SIG-M5 (cell line): ENCODE measurements around the gene SRPK3.

ENCODE experiments used
- DNase-seq: peaks from one replicate; lab custom pipeline; 2025; lab: John Stamatoyannopoulos, UW

The SRPK3 gene

DNA sequence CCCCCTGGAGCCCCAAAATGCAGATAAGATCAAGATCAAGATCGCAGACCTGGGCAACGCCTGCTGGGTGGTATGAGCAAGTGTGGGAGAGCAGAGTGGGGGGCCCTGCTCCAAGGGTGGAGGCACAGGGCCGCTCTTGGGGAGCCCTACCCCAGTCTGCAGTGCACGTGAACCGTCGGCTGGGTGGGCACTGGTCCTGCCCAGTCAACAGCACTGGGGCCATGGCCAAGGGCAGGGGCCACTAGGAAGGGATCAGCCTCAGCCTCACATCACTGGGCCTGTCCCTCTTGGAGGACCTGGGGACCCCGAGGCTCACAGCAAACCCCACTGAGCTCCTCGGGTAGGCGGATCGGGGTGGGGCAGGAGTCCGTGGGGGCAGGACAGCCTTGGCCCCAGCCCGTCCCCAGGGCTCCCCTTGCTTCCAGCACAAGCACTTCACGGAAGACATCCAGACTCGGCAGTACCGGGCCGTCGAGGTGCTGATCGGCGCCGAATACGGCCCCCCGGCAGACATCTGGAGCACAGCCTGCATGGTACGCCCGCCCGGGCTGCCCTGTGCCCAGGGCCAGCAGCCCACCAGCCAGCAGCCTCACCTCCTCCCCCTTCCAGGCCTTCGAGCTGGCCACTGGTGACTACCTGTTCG, 3.6 kb downstream of the SRPK3 start:
- DNase-seq: no peak

DNA sequence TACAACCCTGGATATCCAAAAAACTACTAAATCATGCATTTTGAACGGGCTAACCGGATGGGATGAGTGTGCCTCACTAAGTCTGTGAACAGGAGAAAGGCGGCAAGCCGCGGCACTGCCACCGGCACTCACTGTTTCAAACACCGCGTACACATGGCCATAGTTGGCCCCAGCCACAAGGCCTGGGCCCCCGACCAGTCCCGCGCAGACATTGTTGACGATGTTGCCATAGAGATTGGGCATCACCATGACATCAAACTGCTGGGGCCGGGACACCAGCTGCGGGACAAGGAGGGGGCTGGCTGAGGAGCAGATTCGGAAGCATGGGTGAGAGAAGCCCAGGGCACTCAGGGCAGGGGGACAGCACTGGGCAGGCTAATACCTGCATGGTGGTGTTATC, 5.8 kb downstream of the SRPK3 start:
- DNase-seq: no peak

DNA sequence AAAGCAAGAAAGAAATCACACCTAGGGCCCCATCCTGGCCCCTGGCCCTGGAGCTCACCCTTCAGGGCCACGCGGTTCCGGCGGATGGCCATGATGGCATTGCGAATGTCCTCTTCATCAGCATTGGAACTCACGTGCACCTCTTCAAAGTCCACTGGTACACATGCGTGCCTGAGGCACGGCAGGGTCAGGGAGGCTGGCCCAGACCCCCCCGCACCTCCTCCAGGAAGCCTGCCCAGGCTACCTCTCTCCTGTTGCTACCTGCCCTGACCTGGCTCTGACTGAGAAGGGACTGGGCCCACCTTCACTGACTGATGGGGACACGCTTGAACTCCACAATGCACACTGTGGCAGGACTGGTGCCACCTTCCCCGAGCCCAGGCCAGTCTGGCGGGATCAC, 8.8 kb downstream of the SRPK3 start:
- DNase-seq: no peak

DNA sequence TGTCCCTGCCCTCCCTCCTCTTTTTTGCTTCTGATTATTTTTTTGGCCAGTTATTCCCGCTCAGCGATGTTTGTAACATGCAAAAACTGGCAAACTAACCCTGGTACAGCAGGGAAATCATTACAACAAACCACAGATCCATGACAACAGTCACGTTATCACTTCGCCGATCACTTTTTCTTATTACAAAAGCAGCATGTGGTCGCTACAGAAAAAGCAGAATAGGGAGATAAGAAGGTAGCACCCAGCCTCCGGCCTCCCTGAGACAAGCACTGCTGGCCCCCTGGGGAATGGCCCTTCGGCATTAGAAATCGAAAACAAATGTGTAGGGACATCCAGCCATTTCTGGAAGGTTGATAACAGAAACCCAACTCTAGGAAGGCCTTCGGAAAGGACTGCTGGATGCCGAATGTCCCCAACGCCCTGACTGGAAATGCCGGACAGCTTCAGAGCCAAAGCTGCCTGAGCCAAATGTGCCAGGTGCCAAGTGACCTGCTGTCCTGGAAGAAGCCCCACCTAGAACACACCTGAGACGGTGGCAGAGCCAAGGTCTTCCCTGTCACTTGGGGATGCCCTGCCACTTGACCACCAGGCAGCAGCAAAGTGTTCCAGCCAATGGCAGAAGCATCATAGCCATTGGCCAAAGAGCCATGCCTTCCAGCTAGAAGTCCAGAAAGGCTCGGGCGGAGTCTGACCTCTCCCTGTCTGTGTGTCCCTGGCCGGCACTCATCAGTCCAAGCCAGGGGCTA, 10.4 kb downstream of the SRPK3 start:
- no peak for DNase-seq

DNA sequence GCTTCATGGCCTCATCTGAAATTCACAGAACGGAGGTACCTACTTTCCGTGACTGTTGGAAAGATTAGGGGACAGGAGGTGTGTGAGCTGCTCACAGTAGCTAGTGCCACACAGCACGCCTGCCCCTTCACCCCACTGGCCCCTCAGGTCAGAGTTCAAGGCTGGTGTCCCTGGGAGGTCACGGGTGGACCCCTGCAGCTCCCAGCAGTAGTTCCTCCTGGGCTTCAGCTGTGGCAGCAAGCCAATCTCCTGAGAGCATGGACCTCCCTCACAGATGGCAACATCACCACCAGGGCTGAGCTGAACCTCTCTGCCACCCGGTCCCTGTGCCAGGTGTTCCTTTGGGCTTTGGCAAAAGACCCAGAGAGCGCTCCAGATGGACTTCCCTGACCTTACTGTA, 11.5 kb downstream of the SRPK3 start:
- DNase-seq: no peak

DNA sequence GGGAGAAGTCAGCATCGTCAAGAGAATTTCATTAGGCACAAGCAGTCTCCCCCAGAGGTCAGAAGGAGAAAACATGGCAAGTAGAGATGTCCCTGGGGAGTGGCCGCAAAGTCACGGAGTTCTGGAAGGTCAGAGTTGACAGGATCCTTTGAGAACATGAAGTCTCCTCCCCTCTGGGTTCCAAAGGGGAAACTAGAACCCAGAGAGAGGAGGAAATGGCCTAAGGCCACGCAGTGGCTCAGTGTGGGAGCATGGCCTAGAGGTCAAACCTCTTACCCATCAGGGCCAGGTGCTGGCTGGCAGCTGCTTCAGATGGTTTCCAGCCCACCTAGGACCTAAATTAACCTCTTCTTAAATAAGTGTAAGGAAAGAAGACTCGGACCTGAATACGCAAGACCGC, 12.4 kb downstream of the SRPK3 start:
- DNase-seq: no peak

DNA sequence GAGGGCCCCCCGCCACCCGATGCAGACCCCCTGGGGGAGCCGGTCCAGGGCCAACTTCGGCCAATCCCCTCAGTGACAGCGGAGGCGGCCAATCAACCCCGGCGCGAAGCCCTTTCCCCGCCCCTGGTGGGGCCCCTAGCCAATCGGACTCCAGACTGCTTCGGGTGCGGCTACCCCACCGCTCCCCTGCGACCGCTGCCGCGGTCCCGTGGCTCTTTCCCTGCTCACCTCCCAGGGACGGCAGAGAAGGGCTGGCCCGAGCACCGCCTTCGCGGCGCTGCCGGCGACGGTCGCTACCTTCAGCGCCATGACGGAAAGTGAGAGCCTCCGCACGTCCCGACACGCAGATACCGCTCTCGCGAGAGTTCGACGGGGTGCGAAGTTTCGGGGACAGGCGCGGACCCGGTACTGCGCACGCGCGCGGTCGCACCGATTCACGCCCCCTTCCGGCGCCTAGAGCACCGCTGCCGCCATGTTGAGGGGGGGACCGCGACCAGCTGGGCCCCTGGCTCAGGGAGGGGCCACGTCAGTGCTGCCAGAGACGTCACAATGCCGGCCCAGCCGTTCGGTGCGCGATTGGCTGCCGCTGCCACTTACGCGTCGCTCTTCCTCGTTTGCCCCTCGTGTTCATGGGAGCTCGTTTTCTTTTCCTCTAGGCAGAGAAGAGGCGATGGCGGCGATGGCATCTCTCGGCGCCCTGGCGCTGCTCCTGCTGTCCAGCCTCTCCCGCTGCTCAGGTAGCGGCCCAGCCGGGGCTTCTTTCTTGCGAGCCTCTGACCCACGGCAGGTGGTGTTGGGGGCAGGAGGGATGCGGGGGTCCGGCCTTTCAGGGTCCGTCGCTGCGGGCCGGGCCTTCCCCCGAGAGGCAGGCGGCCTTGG, 13.4 kb downstream of the SRPK3 start, which contains the start of the genes IDH3G and SSR4:
Gene IDH3G, minus strand, starts transcription at position 358 of the 879 bp plus-strand sequence. Its CDS starts 49 bp downstream, at position 309.
Gene SSR4, plus strand, starts transcription at position 651 of the 879 bp plus-strand sequence. Its CDS starts 20 bp downstream, at position 671.
- peak; percentile 73 for DNase-seq

DNA sequence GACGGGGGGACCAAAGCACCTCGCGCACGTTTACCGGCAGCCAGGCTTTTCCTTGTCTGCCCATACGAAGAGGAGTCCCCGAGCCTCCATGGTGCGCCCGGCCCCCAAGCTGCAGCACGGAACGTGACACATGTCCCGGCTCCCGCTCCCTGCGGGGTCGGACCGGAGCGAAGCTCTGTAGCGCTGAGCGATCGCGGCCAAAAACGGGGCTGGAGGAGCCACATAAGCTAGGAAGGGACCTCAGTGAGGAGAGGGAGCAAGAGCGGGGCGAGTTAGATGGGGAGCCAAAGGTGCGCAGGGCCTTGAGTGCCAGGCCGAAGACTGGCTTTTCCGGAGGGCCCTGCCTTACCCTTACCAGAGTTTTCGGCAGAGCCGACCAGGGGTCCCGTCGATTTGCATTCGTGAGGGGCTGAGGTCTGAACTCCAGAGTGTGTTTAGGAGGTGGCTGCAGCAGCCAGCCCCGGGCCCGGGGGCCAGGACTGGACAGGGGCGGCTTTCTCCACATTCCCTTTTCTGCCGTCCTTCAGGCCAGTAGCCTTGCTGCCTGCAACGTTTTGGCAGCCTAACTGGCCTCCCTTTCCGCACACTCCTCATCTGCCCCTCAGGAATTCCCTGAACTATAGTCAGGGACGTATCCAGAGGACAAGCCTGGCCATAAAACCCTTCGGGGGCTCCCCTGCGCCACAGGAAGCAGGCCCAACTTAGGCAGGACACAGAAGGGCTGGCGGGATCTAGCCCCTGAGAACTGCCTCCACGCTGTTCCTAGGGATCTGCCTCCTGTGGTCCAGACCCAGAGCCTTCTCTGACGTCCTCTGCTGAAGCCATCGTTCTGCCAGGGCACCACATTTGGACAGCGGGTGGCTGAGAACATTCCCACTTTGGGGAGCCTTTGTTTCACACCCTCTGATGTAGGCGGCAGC, 14.3 kb downstream of the SRPK3 start:
- no peak for DNase-seq

DNA sequence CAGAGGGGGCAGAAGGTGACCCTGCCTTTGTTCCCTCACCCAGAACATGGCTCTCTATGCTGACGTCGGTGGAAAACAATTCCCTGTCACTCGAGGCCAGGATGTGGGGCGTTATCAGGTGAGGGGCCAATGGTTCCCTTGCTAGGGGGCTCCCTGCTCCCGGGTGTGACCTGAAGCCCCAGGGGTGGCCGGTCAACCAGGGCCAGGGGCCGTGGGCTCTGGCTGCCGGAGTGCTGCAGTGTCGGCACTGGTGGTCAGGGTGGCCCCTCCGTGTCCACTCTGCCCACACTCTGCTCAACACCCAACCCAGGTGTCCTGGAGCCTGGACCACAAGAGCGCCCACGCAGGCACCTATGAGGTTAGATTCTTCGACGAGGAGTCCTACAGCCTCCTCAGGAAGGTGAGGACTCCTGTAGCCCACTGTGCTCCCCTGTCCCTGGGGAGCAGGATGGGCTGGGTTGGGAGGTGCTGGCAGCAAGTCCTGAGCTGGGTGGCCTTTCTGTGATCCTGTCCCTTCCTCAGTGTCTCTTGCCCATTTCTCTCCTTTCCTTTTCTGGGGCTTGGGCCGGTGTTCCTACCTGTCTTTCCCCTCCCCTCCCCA, 16.7 kb downstream of the SRPK3 start:
- DNase-seq: no peak

DNA sequence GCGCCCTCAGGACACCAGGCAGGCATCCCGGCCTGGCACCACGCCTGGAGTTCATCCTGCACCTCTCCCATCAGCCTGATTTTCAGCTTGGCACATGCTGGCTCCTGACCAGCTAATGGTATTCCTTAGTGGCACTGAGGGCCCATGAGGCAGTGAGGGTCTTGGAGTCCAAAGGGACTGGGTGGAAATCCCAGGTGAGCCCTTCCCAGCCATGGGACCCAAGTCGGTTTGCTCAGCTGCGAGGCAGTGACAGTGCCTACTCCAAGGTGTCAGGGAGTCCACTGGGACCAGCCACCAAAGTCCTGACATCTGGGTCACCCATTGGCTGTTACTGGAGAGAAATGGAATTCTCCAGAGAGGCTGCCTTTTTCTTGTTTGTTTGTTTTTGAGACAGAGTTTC, 18.5 kb downstream of the SRPK3 start:
- no peak for DNase-seq

DNA sequence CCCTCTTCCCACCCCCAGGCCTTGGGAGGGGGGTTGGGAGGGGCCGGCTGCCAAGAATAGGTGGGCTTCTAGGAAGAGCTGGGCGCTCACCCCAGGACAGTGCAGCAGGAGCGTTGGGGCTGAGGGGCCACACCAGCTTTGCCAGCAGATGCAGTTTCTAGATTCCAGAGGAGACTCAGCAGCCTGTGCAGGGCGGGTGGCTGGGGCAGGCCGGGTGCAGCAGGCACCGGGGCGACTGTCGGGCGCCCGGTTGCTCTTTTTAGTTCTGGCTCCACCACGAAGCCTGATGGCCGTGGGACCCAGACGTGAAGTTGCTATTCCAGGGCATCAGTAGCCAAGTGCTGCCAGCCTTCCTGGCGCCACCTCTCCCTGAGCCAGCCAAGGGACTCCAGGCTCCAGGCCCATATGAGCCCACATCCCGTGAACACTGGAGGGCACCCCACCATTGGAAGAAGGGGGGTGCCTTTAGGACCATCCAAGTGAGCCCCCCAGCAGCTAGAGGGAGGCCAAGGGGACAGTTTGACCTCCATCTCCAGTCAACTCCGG, 19.4 kb downstream of the SRPK3 start:
- DNase-seq: no peak

DNA sequence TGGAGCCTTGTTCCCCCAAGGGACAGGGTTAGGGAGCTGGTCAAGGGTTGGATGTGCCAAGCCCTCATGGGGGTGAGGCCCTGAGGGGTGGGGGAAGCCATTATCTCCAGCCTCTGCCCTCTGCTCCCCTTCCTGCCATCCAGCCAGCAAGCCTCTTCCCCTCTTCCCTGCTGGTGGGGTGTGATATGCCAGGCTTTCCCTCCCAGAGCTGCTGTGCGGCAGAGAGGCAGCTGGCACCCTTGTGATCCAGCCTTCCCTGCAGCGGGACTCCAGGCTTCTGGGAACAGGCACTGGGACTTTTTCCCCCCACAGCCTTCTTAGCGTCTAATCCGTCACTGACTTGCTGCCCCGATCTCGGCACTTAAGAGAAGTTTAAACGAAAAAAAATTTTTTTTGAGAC, 19.9 kb downstream of the SRPK3 start:
- no peak for DNase-seq

DNA sequence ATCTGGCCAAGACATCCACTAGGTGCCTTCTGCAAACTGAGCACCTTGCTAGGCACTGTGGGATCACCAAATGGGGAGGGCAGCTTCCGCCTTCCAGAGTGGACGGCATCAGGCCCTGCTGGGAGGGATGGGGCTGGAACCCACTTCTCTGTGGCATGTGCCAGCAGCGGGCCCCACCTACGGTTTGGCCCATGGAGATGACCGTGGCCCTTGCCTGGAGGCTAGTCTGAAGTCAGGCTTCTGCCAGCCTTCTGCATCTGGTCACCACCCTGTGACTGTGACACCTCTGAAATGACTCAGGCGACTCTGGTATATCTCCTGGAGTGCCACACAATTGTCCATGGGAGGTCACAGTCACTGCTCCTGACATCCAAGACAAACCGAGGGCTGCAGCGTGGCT, 20.8 kb downstream of the SRPK3 start:
- DNase-seq: no peak

DNA sequence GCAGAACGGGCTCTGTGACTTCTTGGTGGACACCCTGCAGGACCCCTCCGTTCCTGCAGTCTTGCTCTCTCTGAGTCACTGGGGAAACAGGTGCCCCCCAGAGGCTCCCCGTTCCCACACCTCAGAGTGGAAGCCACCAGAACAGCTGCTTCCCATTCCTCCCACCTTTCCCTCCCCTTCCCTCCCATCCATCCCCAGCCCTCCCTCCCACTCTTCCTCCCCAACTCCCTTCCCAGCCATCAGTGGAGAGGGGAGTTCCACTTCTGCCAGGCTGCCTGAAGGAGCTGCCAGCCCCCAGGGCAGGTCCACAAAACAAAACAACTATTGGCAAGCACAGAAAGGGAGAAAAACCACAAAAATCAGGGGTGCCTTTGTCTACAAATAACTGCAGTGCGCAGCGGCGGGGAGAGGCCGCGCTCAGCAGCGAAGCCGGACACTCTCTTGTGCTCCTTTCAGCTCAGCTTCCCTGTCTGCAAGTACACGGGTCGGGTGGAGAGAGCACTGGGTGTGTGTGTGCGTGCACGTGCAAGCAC, 21.7 kb downstream of the SRPK3 start:
- no peak for DNase-seq

DNA sequence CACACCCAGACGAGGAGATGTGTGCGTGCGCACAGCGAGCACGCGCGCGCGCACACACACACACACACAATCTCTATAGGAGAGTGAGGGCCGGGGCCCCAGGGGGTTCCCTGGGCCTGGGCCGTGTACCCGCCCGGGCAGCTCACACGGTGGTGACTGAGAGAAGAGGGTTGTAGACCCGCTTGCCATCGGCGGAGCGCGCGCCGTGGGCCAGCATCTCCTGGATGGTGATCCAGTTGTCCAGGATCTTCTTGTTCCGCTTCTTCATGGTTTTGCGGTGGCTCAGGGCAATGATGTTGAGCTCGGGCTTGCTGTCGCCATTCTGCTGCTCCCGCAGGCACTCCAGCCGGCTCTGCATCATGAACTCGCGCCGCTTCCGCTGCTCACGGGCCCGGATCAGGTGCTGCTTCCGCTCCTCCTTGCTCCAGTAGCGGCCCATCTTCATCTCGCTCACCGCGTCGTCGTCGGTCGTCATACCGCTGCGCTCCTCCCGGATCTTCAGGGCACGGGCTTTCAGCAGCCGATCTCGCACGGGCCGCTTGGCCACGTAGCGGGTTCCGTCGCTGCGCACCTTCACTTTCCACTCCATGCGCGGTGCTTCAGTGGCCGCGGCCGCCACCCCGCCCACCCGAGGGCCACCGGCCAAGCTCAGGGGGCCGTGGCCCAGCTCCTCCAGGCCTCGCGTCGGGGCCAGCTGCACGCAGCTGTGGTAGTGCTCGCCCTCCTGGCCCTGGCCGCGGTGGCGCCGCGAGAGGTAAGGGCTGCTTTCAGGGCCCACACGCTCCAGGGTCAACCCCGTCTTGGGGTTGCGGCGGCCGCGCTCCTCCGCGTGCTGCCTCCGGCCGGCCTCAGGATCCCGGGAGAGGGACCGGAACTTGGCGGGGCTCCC, 22.6 kb downstream of the SRPK3 start:
- no peak for DNase-seq

DNA sequence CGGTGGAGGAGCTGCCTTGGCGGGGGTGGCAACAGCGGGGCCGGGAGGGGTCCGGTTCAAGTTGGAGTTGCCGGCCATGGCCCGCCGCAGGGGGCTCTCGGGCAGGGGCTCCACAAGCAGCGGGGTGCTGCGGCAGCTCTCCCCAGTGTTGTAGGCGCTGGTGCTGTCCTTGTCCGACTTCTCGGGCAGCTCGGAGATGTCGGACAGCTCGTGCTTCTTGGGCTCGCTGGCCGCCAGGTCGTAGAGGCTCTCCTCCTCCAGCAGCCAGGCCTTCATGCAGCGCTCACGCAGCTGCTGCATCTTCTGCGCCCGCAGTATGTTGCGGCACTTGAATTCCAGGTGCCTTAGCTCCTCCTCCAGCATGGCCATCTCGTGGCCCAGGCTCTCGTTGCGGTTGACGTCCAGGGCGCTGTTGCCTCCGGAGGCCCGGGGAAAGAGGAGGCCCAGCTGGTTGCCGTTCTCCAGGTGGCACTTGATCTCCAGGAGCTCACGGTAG, 23.3 kb downstream of the SRPK3 start:
- no peak for DNase-seq

DNA sequence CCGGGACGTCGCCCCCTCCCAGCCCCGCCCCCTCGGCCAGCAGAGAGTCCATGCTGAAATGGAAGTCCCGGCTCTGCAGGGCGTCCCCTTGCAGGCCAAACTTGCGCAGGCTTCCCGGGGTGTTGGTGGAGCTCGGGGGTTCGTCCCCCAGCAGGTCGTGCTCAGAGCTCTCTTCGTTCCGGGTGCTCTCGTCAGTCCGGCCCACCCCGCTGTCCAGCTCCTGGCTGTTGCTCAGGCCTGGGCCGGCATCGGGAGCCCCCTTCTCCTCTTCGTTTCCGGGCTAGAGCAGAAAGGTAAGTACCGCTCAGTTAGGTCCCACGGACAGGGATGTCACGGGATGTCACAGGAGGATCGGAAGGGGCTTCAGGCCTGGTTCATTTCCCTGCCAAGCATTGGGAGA, 23.8 kb downstream of the SRPK3 start:
- DNase-seq: no peak

DNA sequence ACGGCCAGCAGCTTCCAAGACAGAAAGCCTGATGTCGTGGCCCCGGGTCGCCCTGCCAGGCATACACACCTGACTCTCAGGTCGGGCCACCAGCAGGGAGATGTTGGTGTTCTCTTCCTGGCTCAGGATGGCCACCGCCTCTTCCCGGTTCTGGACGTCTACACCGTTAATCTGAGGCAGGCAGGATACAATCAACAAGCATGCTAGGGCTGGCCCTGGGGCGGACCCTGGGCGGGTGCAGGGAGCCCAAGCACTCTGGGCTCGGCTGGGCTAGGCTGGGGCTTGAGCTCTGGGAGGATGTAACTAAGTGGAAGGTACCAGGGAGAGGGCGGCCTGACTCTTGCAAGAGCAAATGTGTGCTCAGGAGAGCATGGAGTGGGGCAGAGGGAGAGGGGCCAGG, 24.6 kb downstream of the SRPK3 start:
- DNase-seq: no peak

DNA sequence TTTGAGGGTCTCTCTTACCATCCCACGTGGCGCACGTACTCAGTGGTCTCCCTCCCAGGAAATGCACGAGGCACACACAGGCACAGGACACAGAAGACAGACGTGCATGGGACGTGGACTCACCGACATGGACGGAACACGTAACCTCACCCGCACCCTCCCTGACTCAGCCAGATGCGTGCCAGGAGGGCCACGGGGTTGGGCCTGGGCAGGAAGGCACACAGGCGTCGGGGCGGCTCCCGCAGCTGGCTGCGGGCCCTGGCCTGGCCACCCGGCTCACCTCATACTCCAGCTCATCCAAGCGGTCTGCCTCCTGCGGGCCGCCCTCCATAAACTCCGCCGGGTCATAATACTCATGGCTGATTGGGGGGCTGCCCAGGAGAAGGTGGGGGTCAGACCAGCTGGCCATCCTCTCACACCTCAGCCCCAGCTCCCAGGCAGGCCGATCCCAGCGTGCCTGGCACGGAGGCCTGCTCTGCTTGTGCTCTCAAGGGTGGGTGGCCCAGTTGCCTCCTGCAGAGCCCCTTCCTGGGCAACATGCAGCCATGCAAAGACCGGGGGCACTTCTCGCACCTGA, 26.2 kb downstream of the SRPK3 start:
- DNase-seq: no peak
